Left hindlimb (tissue), 1 donor: ENCODE results near the gene CDK13.

Experiments
- DNase-seq: peaks from one replicate; pipeline ENCODE4 v3.0.0-alpha.2; 2018

The CDK13 gene

DNA sequence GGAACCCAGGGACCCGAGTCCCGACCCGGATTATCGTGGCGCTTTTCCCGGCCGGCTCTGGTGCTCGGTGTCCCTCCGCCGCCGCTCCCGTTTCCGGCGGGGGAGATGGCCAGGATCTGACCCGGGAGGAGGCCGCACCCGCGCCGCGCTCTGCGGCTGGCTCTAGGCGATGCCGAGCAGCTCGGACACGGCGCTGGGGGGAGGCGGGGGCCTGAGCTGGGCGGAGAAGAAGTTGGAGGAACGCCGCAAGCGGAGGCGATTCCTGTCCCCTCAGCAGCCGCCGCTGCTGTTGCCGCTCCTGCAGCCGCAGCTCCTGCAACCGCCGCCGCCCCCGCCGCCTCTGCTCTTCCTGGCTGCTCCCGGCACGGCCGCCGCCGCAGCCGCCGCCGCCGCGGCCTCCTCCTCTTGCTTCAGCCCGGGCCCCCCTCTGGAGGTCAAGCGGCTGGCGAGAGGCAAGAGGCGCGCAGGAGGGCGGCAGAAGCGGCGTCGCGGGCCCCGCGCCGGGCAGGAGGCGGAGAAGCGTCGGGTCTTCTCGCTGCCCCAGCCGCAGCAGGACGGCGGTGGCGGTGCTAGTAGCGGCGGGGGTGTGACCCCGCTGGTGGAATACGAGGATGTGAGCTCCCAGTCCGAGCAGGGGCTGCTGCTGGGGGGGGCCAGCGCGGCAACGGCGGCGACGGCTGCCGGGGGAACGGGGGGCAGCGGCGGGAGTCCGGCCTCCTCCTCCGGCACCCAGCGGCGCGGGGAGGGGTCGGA, 593 bp downstream of the CDK13 start:
- peak; percentile 63 for DNase-seq

DNA sequence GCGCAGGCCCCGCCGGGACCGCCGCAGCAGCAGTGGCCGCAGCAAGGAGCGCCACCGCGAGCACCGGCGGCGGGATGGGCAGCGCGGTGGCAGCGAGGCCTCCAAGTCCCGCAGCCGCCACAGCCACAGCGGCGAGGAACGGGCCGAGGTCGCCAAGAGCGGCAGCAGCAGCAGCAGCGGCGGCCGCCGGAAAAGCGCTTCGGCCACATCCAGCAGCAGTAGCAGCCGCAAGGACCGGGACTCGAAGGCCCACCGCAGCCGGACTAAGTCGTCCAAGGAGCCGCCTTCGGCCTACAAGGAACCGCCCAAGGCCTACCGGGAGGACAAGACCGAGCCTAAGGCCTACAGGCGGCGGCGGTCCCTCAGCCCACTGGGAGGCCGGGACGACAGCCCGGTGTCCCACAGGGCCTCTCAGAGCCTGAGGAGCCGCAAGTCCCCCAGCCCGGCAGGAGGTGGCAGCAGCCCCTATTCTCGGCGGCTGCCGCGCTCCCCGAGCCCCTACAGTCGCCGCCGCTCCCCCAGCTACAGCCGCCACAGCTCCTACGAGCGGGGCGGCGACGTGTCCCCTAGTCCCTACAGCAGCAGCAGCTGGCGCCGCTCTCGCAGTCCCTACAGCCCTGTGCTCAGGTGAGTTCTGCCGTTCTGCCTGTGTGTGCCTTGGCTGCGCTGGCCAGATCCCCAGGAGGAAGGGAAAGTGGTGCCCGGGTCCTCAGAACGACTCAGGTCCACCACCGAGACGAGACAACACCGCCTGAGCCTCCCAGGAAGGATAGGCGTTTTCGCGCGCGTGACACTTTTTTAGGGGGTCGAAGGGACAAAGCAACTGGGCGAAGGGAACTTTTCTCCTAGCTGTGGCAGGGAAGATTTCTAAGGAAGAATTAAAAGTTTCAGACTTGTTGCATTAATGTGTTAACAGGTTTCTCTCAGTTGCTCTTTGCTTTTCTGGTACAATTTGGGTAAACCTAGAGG, 1.5 kb downstream of the CDK13 start:
- DNase-seq = peak; percentile 69

DNA sequence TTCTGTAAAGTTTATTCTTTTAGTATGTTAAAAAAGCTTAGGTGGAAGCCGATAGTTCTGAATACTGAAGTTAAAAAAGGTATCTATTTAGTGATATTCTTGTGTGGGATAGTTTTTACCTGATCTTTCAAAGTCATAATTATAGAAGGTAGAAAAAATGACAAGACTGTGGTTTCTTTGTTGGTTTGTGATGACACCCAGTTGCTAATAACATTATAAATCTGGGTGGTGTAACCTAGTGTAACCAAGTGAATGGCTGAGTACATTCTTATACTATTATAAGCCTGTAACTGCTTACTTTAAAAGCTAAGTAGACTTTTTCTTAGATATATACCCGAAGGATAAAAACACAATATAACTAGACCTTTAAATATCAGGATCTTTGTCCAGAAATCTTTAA, 2.3 kb downstream of the CDK13 start:
- DNase-seq = no peak

DNA sequence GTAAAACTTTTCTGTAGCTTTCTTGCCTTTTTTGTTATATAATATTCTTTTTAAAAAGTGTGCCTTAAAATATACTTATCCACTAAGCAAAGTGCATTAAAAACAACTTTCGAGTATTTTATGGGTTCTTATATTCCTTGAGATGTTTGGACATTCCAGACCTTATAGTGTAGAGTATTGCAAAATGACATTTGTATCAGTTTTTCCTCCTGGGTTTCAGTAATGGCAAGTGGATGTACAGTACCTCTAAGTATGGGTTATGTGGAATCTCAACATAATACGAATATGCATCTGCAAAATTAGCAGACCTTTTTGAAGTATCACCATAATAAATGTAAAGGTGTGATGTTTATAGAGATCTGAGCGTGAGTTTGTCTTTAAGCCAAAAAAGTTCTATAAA, 2.7 kb downstream of the CDK13 start:
- DNase-seq = no peak

DNA sequence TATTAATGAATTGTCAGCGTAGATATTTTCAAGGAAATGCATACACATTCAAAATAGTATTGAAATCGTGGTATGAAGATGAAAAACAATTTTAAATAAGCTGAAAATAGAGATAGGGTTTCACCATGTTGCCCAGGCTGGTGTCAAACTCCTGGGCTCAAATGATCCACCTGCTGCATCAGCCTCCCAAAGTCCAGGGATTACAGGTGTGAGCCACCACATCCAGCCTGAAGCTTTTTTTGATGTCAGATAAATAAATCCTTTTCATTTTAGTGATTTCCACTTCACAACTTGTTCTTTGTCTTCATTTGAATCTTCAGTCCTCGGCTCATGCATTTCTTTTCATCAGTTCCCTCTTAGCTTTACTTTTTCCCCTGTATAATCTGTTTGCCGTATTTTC, 4.6 kb downstream of the CDK13 start:
- DNase-seq = no peak

DNA sequence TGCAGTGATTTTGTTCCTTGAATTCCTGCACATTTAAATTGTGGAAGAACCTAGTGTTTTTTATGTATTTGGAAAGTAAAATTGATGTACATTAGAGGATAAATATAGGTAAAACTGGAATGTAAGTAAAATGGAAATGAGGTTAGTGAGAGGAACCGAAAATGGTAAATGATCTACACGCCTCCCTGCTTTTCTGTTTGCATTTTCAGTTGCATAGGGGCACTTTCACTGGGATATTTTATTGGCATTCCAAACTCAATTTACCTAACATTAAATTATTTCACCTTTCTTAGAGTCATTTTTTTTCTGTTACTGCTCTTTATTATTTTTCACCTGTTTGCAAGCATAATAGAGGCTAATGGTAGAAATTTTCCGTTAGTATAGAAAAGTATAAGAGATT, 8.0 kb downstream of the CDK13 start:
- DNase-seq = no peak

DNA sequence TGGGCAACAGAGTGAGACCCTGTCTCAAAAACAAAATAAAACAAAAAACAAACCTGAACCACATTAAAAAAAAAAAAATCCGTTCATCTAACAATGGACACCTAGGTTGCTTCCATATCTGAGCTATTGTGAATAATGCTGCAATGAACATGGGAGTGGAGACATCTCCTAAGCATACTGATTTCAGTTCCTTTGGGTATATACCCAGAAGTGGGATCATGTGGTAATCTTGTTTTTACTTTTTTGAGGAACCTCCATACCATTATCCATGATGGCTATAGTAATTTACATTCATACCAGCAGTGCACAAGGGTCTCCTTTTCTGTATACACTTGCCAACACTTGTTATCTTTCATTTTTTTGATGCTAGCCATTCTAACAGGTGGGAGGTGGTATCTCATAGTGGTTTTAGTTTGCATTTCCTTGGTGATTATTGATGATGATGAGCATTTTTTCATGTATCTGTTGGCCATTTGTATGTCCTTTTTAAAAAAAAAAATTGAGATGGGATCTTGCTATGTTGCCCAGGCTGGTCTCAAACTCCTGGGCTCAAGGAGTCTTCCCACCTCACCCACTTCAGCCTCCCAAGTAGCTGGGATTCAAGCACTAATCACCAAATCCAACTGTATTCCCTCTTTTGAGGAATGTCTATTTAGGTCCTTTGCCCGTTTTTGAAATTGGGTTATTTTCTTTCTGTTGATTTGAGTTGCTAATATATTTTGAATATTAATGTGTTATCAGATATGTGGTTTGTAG, 17.5 kb downstream of the CDK13 start:
- no peak for DNase-seq

DNA sequence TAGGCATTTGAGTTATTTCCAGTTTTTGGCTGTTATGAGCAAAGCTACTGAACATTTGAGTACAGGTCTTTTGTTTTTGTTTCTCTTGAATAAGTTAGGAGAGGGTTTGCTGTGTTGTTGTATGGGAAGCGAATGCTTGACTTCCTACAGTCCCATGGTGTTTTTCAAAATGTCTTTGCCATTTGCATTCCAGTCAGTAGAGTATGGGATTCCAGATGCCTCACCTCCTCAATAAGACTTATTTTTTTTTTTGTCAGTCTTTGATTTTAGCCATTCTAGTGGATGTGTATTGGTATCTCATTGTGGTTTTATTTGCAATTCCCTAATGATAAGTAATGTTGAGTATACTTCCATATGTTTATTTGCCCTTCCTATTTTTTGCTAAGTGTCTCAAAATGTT, 19.4 kb downstream of the CDK13 start:
- DNase-seq = no peak

DNA sequence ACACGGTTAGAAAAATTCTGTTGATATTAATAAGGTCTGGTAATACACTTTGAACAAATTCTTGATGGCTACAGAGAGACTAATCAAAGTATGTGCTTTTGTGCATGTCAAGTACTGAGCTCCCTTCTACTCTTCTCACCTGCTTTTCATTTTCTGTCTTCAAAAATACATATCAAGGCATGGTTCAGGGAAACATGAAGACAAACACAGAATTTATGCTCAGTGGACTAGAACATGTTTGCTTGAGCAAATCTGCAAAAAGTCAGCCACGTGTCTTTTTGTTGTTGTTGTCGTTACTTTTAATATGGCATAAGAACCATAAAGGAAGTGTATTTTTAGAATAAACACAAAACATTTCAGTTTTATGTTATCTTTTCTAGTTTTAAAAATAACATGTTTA, 21.9 kb downstream of the CDK13 start:
- no peak for DNase-seq

DNA sequence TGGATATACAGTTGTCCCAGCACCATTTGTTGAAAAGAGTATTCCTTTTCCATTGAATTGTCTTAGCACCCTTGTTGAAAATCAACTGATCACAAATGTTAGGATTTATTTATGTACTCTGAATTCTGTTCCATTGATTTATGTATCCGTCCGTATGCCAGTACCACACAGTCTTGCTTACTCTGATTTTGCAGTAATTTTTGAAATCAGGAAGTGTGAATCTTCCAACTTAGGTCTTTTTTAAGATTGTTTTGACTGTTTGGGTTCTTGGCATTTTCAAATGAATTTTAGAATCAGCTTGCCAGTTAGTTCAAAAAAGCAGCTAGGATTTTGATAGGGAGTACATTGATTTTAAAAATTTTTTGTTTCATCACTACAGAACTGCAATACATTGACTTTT, 23.7 kb downstream of the CDK13 start:
- DNase-seq = no peak

DNA sequence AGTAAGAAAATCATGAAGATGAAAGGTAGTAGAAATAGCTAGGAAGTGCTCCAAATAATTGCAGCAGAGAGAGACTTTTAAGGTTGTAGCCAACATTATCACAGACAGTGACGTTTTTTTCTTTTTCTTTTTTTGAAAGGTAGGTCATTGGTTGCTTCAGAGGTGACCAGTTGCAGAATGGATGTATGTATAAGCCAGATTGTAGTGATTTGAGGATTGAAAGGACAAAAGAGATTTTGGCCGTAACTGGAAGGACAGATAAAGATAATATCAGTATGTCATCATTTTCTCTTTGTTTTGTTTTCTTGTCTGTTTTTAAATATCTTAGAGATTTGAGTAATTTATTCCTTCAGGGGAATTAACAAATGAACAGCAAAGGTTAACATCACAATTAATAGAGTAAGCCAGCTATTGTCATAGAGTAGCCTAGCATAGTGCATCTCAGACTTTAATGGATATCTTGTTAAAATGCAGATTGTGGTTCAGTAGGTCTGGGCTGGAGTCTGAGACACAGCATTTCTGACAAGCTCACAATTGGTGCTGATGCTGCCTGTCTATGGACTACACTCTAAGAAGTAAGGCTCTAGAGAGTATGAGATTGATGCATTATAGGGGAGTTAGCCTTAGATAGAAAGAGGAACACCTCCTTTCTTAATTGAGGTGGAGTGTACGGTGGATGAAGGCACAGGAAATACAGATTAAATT, 28.3 kb downstream of the CDK13 start:
- DNase-seq = no peak

DNA sequence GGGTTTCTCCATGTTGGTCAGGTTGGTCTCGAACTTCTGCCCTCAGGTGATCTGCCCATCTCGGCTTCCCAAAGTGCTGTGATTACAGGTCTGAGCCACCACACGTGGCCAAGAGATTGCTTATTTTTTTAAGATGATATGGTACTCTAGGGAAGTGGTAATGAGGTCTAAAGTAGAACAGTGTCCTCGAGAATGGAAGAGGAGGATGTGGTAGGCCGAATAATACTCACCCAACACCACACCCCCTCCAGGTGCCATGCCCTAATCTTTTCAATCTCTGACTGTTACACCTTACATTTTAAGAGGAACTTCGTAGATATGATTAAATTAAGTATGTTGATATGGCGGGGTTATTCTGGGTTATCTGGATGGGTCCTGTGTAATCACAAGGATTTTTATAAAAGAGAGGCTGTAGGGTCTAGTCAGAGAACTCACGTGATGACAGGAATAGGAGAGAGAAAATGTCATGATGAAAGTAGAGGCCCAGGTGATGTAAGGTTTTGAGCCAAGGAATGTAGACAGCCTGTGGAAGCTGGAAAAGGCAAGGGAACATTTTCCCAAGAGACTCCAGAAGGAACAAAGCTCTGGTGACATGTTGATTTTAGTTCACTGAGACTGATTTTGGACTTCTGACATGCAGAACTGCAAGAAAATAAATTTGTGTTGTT, 29.5 kb downstream of the CDK13 start:
- DNase-seq = no peak

DNA sequence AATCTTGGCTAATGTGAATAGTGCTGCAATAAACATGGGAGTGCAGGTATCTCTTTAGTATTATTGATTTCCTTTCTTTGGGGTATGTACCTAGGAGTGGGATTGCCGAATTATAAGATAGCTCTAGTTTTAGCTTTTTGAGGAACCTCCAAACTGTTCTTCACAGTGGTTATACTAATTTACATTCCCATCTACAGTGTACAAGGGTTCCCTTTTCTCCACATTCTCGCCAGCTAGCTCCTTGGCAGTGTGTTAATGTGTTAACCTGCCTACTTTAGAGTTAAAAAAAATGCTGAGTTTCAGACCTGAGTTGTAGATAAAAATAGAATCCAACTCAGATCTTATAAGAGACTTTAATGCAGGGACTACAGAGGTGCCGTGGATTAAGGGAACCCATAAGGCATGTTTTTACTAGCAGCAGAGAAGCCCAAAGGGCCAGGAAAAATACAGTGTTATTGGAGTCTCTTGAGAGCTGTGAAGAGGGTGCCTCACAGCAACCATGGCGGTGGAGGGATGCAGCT, 35.4 kb downstream of the CDK13 start:
- no peak for DNase-seq

DNA sequence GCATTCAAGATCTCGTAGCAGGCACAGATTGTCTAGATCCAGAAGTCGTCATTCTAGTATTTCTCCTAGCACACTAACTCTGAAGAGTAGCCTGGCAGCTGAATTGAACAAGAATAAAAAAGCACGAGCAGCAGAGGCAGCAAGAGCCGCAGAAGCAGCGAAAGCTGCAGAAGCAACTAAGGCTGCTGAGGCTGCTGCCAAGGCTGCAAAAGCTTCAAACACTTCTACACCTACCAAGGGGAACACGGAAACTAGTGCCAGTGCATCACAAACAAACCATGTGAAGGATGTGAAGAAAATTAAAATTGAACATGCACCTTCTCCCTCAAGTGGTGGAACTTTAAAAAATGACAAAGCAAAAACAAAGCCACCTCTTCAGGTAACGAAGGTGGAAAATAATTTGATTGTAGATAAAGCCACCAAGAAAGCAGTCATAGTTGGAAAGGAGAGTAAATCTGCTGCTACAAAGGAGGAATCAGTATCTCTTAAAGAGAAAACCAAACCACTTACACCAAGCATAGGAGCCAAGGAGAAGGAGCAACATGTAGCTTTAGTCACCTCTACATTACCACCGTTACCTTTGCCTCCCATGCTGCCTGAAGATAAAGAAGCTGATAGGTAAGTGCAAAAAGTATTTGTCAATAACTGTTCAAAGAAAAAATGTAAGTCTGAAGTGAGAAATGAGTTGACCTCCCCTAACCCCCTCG, 37.7 kb downstream of the CDK13 start:
- no peak for DNase-seq

DNA sequence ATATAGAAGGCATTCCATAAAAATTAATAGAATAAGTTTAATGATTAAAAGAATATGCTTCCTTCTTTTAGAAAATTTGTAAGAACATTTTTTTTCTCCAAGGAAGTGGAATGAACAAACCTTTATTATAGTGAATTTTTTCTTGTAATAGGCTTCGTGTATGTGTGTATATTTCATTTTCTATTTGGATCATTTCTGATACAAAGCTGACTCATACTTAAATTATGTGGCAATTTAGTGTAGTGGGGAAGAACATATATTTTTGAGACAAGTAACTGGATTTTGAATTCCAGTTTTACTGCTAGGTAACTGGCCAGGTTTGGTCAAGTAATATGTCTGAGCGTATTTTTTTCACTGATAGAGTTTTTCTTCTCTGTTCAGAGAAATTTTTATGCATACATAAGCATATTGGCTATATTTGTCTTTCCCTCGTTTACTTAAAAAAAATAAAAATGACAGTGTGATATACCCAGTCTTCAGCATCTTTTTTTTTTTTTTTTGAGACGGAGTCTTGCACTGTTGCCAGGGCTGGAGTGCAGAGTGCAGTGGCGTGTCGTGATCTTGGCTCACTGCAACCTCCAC, 50.8 kb downstream of the CDK13 start:
- DNase-seq = no peak

DNA sequence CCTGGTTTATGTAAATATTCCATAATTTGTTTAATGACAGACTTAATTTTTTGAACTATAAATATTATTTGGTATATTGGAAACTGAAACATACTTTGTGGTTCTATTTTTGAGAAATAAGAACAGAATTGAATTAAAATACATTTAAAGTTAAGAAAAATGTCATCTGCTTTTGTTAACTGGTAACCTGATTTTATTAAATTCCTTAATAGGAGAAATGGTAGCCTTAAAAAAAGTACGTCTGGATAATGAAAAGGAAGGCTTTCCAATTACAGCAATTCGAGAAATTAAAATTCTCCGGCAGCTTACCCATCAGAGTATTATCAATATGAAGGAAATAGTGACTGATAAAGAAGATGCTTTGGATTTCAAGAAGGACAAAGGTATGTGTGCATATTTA, 51.6 kb downstream of the CDK13 start:
- DNase-seq = no peak

DNA sequence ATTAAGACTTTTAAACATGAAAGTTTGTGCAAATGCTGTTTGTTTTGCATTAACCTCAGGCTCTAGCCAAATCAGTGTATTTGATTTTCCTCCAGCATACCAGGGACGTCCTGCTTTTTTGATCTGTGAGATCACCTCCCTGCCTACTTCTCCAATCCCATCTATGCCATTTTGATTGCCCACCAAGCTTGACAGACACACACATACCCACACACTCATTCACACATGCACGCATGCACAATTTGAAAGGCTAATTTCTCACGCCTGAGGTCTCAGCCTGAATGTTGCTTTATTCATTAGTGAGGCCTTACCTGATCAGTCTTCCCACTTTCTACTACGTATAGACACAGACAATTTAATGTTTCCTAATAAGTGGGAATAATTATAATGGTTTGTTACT, 53.5 kb downstream of the CDK13 start:
- DNase-seq = no peak

DNA sequence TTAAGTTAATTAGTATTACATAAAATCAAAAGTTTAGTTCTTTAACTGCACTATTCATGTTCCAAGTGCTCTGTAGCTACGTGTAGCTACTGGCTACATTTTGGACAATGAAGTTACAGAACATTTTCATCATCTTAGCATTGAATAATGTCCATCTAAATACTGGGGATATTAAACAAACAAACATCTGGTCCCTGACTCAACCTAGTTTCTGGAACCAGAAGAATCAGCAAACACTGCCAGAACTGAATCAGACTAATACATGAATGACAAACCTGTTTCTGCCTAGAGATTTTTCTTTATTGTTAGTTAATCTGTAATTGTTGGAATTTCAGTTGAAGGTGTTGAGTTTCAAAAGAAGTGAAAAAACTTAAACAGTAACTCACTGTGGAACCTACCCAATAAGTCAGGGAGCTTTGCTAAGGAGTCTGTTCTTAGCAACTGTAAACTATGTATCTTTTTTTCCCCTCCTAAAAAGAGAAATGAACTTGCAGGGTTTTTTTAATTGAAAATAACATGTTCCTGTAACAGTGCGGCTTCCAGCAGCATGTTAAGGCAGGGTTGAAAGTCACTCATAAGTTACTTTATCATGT, 58.3 kb downstream of the CDK13 start:
- no peak for DNase-seq

DNA sequence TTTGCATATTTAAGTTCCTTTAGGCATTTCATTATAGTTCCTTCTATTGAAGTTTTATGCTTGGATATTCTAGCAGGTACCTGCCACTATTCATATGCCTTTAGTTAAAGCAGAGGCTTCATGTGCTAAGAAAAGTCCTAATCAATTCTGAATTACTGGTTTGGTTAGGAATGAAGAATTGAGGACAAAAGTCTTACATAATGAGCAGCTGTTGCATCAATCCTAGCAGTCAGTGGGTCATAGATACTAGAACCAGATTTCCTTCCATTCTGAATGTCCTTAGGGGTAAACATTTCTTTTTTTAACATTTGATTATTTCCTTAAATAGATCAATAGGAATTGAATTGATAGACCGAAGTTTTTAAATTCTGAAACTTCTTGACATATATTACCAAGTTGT, 59.2 kb downstream of the CDK13 start:
- DNase-seq = no peak

DNA sequence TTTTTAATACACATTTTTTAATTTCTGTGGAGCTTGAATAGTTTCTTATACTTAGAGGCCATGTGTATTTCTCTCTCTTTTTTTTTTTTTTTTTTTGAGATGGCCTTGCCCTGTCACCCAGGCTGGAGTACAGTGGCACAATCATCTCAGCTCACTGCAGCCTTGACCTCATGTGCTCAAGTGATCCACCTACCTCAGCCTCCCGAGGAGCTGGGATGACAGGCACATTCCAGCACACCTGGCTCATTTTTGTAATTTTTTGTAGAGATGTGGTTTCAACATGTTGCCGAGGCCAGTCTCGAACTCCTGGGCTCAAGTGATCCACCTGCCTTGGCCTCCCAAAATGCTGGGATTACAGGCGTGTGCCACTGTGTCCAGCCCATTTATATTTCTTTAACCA, 64.3 kb downstream of the CDK13 start:
- no peak for DNase-seq
